Mononuclear cell (primary cell): ENCODE results near the gene TRIM13. TPM values are rescaled to one million over a fixed set of nuclear protein-coding genes. Genes with fewer than 3 reads are reported as not detected.
A peak's percentile ranks its signal among the peaks of the same experiment; 100 is the strongest.
"Not testable (repeated sequence)": the region's sequence is repeated elsewhere in the genome, so short reads cannot be mapped to it uniquely, and the experiment has no call there.

Experiments
- H3K27me3 ChIP-seq: 2 replicates; pipeline ENCODE4 v1.6.0; 2011; ENCODE audit warnings: low read length, control low read depth; ENCODE audit not compliant: insufficient read depth
- H3K4me1 ChIP-seq: 2 replicates; pipeline ENCODE4 v1.5.1; 2011; ENCODE audit warnings: mild to moderate bottlenecking, low read length, control low read depth; ENCODE audit not compliant: insufficient read depth
- H3K4me3 ChIP-seq: 2 replicates; pipeline ENCODE4 v1.5.1; 2011; ENCODE audit warnings: mild to moderate bottlenecking, low read length, moderate library complexity
- H3K9me3 ChIP-seq: 2 replicates; pipeline ENCODE4 v1.5.1; 2011; ENCODE audit warnings: low read depth, mild to moderate bottlenecking, control low read depth, low read length
- total RNA-seq: library from RNA; depleted of rRNA; stranded (reverse); fragments of >200 nt; gene quantifications from one replicate; pipeline ENCODE4 v1.2.3, GENCODE V29; 2012

The TRIM13 gene
- total RNA-seq, 1 donor, result 28.1 TPM

DNA sequence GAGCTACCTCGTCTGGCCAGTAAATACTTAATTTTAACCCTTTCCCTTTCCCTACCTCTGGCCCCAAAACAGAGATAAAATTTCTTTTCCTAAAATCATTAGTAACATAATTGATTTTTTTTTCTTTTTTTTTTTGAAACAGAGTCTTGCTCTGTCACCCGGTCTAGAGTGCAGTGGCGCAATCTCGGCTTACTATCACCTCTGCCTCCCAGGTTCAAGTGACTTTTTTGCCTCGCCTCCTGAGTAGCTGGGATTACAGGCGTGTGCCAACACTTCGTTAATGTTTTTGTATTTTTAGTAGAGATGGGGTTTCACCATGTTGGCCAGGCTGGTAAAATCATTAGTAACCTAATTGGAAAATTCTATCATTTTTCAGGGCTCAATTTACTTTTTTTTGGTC lies 10.4 kb upstream of the TRIM13 start:
- Histone ChIP-seq H3K4me3 (no peak overlapping the region), H3K27me3 (no peaks in the 10 kb centered on the region), H3K4me1 (no peaks in the 10 kb centered on the region), H3K9me3 (no peaks in the 10 kb centered on the region)

DNA sequence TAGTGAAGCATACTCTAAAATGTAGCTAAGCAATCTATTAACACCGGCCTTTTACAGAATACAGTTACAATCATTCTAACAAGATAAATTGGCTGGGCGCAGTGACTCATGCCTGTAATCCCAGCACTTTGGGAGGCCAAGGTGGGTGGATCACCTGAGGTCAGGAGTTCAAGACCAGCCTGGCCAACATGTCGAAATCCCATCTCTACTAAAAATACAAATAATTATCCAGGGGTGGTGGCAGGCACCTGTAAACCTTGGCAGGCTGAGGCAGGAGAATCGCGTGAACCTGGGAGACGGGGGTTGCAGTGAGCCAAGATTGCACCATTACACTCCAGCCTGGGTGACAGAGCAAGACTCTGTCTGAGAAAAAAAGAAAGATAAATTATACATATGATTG lies 6.2 kb upstream of the TRIM13 start:
- not testable (repeated sequence) for H3K27me3 ChIP-seq, H3K4me1 ChIP-seq, H3K4me3 ChIP-seq, H3K9me3 ChIP-seq

DNA sequence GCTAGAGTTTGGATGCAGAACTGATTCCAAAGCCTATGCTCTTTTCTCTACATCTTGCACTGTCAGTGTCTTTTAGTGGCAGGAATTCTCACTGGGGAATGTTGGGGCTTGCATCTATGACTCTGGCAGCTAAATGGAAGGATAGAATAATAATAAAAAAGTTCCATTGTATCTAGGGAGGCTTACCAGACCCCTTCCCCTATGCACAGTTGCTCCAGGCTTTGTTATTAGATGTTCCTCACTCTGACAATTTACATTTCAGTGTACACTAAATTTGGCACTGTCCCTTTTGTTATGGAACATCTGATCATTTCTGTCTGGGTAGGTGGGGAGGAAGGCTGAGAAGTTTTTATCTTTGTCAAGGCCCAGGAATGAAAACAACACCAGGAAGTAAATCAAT lies 3.7 kb upstream of the TRIM13 start:
- Histone ChIP-seq H3K27me3 (no peaks in the 10 kb centered on the region), H3K4me1 (peaks cover 18% of the 10 kb centered on the region), H3K4me3 (no peak overlapping the region), H3K9me3 (no peaks in the 10 kb centered on the region)

DNA sequence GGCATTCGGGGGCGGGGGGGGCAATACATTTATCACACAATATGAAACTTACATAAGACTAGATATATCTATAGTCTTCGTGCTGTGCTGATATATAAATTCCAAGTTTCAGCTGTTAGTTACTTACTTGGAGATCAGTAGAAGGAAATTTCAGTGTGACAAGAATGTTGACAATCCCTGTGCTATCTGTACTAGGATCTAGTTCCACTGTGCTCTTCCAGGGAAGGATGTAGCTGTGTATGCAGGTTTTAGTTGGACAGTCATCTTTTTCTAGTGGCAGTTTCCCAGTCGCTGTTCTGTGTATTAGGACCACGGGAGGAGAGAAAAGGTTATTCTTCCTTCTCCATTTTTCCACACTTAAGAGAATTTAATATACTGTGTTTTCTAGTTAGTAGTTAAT lies 3.2 kb upstream of the TRIM13 start:
- H3K4me1 ChIP-seq, result peaks cover 23% of the 10 kb centered on the region
- no peaks in the 10 kb centered on the region for H3K27me3 ChIP-seq
- no peaks in the 10 kb centered on the region for H3K9me3 ChIP-seq
- no peak overlapping the region for H3K4me3 ChIP-seq

DNA sequence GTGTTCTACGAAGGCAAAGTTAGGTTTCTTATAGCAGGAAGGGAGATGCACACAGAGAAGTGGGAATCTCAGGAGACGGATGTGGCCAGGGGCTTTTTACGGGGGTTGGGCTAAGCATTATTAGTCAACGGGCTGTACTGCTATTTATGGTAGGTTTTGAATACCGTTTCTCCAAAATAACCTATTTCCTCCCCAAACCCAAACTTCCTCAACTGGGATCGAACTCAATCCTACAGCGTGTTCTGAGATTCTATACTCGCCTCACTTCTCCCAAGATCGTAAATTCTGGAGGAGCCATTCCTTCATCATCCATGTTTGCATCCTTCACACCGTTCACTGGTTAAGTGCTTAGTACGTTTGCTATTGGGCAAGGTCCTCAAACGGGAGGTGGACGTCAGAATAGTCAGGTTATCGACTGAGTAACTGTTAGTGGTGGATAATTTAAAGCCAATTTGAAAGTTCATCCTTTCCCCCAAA lies 1.2 kb upstream of the TRIM13 start:
- no peaks in the 10 kb centered on the region for H3K27me3 ChIP-seq
- no peaks in the 10 kb centered on the region for H3K9me3 ChIP-seq
- H3K4me1 ChIP-seq, result peaks cover 35% of the 10 kb centered on the region
- H3K4me3 ChIP-seq, result peak overlapping the region; percentile 73

DNA sequence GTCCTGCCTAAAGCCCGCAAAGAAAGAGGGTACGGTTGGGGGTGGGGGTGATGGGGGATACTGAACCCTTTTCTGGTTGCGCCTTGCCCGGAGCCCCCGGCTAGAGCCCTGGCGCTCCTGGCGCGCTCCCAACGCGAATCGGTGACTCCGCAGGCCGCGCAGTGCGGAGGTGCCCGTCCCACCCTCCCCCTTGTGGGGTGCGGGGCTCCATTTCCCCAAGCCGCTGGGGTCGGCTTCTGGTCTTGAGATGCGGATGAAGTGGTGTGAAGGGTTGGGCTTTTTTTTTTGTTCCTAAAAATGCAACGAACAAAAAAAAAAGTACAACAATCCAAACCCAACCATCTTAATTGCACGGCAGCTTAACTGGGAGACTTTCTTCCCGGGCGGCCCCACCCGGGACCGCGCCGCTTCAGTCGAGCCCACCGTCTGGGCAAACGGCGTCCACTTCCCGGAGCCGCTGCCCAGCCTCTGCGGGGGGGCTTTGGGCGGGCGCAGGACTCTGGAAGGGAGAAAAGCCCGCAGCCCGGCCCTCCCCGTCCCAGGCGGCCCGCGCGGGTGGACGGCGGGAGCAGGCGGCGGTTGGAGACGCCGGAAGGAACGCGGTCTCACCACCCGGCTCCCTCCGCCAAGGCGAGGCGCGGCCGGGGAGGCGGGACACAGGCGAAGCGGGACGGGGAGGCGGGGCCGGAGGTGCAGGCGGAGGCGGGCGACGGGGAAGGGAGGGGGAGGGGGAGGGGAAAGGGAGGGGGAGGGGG lies 504 bp upstream of the TRIM13 start:
- Histone ChIP-seq H3K27me3 (no peaks in the 10 kb centered on the region), H3K4me3 (peak overlapping the region; percentile 73), H3K4me1 (peaks cover 40% of the 10 kb centered on the region), H3K9me3 (no peaks in the 10 kb centered on the region)

DNA sequence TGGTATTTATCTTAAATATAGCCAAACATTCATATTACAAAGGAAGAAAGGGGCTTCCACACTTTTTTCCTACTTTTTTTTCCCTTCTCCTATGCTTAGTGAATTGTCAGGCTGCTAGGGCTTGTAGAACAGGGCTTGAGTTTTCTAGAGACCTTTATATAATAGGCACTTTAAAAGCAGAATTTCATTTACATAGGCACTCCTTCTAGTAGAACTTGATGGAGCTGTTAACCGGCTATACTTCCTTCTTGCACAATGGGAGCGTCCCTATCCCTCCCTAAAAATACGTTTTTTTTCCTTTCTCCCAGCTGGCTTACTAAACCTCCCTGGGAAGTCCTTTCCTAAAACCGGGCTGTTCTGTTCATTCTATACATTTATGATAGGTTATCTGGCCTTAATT lies 1.1 kb downstream of the TRIM13 start:
- Histone ChIP-seq H3K4me1 (peaks cover 45% of the 10 kb centered on the region), H3K27me3 (no peaks in the 10 kb centered on the region), H3K9me3 (no peaks in the 10 kb centered on the region), H3K4me3 (peak overlapping the region; percentile 89)

DNA sequence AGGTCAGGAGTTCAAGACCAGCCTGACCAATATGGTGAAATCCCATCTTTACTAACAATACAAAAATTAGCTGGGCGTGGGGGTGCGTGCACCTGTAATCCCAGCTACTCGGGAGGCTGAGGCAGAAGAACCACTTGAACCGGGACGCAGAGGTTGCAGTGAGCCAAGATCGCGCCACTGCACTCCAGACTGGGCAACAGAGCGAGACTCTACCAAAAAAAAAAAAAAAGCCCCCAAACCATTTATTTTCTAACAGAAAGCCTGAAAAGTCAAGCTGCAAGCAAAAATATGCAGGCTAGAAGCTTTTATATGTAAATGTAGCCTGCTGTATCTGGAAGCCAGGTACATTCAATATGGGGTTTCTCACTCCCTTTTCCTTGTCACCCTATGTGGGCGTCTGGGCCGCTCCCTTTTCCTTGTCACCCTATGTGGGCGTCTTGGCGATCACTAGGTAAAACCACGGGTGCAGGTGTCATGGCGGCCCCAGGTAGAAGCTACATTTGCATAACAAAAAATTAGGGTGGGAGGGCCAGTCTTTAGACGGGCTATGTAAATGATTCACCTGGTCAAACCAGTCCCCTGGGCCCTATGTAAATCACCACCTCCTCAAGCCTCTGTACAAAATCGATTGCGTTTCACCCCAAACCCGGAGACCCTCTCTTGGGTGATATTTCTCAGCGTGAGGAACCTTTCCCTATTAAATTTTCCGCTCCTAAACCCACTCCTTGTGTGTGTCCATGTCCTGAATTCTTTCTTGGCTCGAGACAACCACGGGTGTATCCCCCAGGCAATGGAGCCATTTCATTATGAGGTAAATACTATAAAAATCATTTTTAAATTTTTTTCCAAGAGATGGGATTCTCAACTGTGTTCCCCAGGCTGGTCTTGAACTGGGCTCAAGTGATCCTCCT lies 2.1 kb downstream of the TRIM13 start:
- Histone ChIP-seq H3K9me3 (no peaks in the 10 kb centered on the region), H3K27me3 (no peaks in the 10 kb centered on the region), H3K4me1 (peaks cover 45% of the 10 kb centered on the region), H3K4me3 (no peak overlapping the region)

DNA sequence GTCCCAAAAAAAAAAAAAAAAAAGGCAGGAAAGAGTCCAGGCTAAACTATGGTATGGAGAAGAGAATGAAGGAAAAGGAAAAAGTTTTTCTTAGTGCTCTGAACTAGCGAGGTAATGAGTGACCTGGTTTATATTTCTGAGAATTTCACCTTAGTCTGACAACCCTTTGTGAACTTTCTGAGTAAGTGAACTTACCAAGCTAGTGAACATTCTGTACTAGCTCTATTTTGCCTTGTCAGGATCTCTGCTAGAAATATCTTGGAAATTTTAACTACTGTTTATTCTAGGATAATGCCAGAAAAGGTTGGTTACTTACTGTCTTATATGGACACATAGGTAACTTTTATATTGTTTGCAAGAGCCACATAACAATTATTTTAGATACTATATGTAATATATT lies 4.4 kb downstream of the TRIM13 start:
- Histone ChIP-seq H3K4me1 (peaks cover 38% of the 10 kb centered on the region), H3K27me3 (no peaks in the 10 kb centered on the region), H3K9me3 (no peaks in the 10 kb centered on the region), H3K4me3 (no peak overlapping the region)

DNA sequence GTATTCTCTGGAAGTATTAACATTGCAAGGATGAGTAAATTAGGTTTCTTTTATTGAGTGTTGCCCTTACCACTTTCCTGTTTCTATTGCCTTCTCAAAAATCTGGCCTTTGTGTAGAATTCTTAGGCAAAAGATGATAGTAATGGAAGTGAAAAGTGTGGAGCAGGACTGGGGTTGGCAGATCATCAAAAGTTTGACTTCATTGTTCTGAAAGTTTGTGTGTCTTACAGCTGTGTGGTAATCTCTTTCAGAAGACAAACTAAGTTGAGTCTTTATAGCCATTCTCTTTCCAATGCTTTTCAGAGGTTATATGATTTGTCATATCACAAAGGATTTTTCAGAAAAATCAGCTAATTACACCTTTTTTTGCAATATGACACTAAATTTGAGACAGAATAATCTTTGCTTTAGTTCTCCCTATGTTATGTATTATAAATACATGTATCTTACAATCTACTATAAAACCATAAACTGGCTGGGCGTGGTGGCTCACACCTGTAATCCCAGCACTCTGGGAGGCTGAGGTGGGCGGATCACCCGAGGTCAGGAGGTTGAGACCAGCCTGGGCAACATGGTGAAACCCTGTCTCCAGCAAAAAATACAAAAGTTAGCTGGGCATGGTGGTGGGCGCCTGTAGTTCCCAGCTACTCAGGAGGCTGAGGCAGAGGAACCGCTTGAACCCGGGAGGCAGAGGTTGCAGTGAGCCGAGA lies 9.7 kb downstream of the TRIM13 start:
- Histone ChIP-seq H3K4me3 (no peak overlapping the region), H3K27me3 (no peaks in the 10 kb centered on the region), H3K4me1 (peaks cover 8% of the 10 kb centered on the region), H3K9me3 (no peaks in the 10 kb centered on the region)

DNA sequence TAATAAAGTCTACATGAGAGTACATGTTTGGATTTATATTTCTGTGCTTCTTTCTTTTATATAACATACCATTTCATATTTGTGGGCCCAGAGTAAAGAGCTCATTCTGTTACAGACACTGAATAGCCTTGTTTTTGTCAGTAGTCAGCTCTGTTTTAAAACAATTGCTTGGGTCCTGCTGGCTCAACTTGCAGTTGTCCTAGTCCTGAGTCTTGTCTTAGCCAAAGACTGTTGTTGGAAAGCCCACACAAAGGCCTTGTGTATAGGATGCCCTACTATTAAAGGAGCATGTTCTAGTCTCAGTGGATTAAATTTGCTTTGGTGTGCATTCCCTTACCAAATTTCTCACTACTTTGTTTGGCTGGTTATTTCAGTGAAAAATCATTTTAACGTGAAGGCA lies 14.6 kb downstream of the TRIM13 start:
- Histone ChIP-seq H3K4me3 (no peak overlapping the region), H3K27me3 (no peaks in the 10 kb centered on the region), H3K4me1 (no peaks in the 10 kb centered on the region), H3K9me3 (no peaks in the 10 kb centered on the region)

DNA sequence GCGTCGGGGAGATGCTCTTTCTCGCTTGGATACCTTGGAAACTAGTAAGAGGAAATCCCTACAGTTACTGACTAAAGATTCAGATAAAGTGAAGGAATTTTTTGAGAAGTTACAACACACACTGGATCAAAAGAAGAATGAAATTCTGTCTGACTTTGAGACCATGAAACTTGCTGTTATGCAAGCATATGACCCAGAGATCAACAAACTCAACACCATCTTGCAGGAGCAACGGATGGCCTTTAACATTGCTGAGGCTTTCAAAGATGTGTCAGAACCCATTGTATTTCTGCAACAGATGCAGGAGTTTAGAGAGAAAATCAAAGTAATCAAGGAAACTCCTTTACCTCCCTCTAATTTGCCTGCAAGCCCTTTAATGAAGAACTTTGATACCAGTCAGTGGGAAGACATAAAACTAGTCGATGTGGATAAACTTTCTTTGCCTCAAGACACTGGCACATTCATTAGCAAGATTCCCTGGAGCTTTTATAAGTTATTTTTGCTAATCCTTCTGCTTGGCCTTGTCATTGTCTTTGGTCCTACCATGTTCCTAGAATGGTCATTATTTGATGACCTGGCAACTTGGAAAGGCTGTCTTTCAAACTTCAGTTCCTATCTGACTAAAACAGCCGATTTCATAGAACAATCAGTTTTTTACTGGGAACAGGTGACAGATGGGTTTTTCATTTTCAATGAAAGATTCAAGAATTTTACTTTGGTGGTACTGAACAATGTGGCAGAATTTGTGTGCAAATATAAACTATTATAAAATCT lies 15.7 kb downstream of the TRIM13 start:
- Histone ChIP-seq H3K4me3 (no peak overlapping the region), H3K4me1 (no peaks in the 10 kb centered on the region), H3K9me3 (no peaks in the 10 kb centered on the region), H3K27me3 (no peaks in the 10 kb centered on the region)

DNA sequence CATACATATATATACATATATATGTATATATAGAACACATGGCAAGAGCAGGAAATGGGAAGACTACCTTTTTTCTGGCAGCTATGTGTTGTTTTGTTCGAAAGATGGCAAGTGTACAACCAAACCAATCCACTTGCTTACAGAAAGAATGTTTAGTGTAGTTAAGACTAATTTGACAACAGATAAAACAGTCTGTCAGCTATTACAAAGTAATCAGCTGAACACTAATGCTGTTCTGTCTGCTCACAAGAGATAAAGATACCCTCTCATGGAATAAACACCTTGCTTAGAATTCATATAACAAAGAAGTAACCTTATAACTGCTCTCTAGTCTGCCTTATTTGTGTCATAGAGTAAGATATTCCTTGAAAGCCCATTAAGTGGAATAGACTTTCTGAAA lies 17.5 kb downstream of the TRIM13 start:
- no peaks in the 10 kb centered on the region for H3K27me3 ChIP-seq
- no peaks in the 10 kb centered on the region for H3K4me1 ChIP-seq
- no peak overlapping the region for H3K4me3 ChIP-seq
- H3K9me3 ChIP-seq, result no peaks in the 10 kb centered on the region

DNA sequence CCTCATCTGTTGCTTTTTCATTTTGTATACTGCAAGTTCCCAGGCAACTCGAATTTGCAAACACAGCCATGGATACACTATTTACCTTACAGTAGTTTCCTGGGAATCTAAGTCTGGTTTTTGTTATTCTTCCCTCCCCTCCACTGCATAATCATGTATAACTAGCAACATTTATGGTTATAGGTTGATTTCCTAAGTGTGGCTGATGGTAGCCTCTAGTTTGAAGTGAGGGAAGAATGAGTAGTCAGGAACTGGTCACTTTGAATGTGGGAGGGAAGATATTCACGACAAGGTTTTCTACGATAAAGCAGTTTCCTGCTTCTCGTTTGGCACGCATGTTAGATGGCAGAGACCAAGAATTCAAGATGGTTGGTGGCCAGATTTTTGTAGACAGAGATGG lies 18.4 kb downstream of the TRIM13 start, which contains the start of gene KCNRG:
TSS of gene KCNRG (plus strand) at position 187 of the 400 bp plus-strand sequence. CDS start at position 237, 50 bp downstream.
- no peaks in the 10 kb centered on the region for H3K27me3 ChIP-seq
- H3K4me3 ChIP-seq, result no peak within 1 kb of the TSS
- H3K9me3 ChIP-seq, result no peaks in the 10 kb centered on the region
- H3K4me1 ChIP-seq, result no peaks in the 10 kb centered on the region
